ENCODE results near the gene MDN1.
A peak's percentile ranks its signal among the peaks of the same experiment; 100 is the strongest.
"Not testable (repeated sequence)": the region's sequence is repeated elsewhere in the genome, so short reads cannot be mapped to it uniquely, and the experiment has no call there.

The MDN1 gene

GRCh38 chr6:89819336-89820130, at the start of gene MDN1:
Gene MDN1 (minus strand): TSS chr6:89819794. CDS start chr6:89819607, 187 bp downstream.
- peak; percentile 87 for DNase-seq (ENCODE audit: low read depth)

- DNase-seq (ENCODE audit: low read depth), result no peak
Measured at GRCh38 chr6:89866024-89866678, 46.6 kb upstream of the MDN1 start.

DNA sequence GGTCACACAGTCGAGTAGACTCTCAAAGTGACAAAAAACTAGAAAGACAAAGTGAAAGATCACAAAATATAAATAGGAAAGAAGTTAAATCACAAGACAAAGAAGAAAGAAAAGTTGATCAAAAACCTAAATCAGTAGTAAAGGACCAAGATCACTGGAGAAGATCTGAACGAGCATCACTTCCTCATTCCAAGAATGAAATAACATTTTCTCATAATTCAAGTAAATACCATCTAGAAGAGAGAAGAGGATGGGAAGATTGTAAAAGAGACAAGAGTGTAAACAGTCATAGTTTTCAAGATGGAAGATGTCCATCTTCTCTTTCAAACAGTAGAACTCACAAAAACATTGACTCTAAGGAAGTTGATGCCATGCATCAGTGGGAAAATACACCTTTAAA, 43.1 kb upstream of the MDN1 start:
- DNase-seq (ENCODE audit: low read depth), result no peak

GRCh38 chr6:89862273-89862672, 42.7 kb upstream of the MDN1 start:
- DNase-seq (ENCODE audit: low read depth), result no peak

- no peak for DNase-seq (ENCODE audit: low read depth)
Measured at GRCh38 chr6:89859744-89860143, 40.1 kb upstream of the MDN1 start.

- DNase-seq (ENCODE audit: low read depth), result no peak
Measured at GRCh38 chr6:89858041-89858440, 38.4 kb upstream of the MDN1 start.

GRCh38 chr6:89853068-89853467, 33.5 kb upstream of the MDN1 start:
- DNase-seq (ENCODE audit: low read depth), result no peak

DNA sequence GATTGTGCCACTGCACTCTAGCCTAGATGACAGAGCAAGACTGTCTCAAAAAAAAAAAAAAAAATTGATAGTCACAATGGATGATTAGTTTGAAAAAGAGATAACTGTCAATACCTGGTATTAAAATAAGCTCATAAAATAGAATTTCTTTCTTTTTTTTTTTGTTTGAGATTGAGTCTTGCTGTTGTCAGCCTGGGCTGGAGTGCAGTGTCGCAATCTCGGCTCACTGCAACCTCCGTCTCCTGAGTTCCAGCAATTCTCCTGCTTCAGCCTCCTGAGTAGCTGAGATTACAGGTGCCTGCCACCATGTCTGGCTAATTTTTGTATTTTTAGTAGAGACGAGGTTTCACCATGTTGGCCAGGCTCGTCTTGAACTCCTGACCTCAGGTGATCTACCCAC, 27.9 kb upstream of the MDN1 start:
- not testable (repeated sequence) for DNase-seq (ENCODE audit: low read depth)

GRCh38 chr6:89843070-89843469, 23.5 kb upstream of the MDN1 start:
- no peak for DNase-seq (ENCODE audit: low read depth)

GRCh38 chr6:89842228-89842627, 22.6 kb upstream of the MDN1 start:
- no peak for DNase-seq (ENCODE audit: low read depth)

DNA sequence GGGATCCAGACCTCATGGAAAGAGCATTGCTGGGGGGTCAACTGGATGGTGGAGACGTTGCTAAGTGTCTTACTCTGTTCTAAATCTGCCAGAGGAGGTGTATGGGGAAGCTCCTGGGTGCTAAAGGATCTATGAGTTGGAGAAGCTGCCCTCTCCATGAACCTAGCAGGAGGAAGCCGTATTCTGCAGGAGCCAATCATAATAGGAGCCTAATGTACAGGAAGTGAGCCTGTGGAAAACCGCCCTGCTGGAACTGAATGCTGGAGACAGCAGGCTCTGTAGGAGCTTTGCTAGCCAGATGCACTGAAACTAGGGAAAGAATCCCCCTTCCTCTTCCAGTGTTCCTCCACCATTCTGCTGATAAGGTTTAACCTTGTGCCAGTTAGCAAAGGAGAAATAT, 20.9 kb upstream of the MDN1 start:
- DNase-seq (ENCODE audit: low read depth), result no peak

DNA sequence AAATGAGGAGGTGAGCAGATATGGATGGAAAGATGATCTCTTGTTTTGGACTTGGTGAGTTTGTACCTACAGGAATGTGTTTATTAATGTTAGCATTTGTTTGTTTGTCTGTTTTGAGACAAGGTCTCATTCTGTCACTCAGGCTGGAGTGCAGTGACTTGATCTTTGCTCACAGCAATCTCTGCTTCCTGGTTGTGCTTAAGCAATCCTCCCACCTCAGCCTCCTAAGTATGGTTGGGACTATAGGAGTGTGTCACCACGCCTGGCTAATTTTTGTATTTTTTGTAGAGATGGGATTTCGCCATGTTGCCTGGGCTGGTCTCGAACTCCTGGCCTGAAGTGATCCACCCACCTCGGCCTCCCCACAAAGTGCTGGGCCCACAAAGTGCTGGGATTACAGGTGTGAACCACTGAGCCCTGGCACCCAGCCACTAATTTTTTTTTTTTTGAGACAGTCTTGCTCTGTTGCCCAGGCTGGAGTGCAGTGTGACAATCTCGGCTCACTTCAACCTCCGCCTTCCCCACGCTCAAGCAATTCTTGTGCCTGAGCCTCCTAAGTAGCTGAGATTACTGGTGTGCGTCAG, 17.1 kb upstream of the MDN1 start:
- DNase-seq (ENCODE audit: low read depth), result no peak

- peak; percentile 43 for DNase-seq (ENCODE audit: low read depth)
Measured at GRCh38 chr6:89834884-89835792, 15.5 kb upstream of the MDN1 start.

- DNase-seq (ENCODE audit: low read depth), result no peak
Measured at GRCh38 chr6:89830170-89830809, 10.7 kb upstream of the MDN1 start.

DNA sequence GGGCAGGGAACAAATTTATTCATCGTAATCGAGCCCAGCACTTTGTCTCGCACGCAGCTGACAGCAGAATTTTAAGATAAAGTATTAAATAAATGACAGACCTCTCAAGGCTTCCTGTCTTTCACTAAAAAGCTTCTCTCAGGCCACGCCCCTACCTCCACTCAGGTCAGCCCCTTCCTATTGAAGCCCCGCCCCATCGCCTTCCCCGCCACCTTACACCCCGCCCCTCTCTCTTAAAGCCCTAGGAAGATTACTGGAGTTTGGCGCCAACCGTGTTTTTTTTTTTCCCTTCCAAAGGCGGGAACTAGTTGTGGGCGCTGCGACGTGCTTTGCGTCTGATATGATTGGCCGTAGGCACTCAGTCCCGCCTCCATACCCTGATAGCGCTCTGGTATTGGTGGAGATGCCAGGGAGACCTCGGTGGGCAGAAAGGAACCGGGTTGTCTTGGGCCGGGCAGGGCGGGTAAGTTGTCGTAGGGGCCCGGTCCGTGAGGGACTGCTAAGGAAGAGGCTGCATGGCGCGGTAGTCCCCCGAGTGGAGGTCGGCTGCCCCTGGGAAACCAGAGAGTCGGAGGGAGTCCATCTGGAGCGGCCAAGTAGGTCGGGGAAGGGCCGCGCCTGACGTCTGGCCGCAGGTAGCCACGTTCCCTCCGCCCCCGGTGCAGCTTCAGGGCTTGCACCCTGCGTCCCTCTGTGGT, 10.0 kb upstream of the MDN1 start, which contains the start of gene CASP8AP2:
Gene CASP8AP2, plus strand, starts transcription at position 409 of the 698 bp plus-strand sequence.
- DNase-seq (ENCODE audit: low read depth), result peak; percentile 89

- no peak for DNase-seq (ENCODE audit: low read depth)
Measured at GRCh38 chr6:89828988-89829471, 9.4 kb upstream of the MDN1 start.

GRCh38 chr6:89828475-89828987, 8.9 kb upstream of the MDN1 start:
- not testable (repeated sequence) for DNase-seq (ENCODE audit: low read depth)

GRCh38 chr6:89826029-89826528, 6.5 kb upstream of the MDN1 start:
- no peak for DNase-seq (ENCODE audit: low read depth)

DNA sequence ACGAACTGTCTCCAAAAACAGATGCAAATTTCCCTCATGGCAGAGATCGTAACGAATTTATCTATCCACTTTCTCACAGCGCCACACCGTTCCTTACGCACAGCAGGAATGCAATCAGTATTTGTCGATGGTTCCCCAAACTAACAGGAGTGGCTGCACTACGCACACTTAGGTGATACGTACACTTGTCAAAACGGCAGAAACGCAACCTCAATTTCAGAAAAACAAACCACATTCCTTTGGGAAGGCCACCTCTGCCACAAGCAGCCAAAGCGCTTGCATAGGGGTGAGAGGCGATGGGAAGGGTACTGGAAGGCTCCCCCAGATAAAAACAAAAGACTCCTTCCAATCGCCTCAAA, 638 bp downstream of the MDN1 start:
- no peak for DNase-seq (ENCODE audit: low read depth)

- no peak for DNase-seq (ENCODE audit: low read depth)
Measured at GRCh38 chr6:89817481-89817880, 2.1 kb downstream of the MDN1 start.
